ENCODE results near the gene MIS18BP1.
"Not testable (repeated sequence)": the region's sequence is repeated elsewhere in the genome, so short reads cannot be mapped to it uniquely, and the experiment has no call there.

DNA sequence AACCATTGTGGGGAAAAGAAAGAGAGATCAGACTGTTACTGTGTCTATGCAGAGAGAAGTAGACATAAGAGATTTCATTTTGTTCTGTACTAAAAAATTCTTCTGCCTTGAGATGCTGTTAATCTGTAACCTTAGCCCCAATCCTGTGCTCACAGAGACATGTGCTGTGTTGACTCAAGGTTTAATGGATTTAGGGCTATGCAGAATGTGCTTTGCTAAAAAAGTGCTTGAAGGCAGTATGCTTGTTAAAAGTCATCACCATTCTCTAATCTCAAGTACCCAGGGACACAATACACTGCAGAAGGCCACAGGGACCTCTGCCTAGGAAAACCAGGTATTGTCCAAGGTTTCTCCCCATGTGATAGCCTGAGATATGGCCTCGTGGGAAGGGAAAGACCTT is 39.3 kb downstream of the MIS18BP1 start:
- TF ChIP-seq ZNF830 (CRISPR knock-in tag; IDR thresholded peaks at IDR 0.05); MYC (IDR thresholded peaks at IDR 0.05; ENCODE audit: low read depth, low read length); MYC (CRISPR knock-in tag; IDR thresholded peaks at IDR 0.05; ENCODE audit: borderline replicate concordance, low read depth); ZNF133 (CRISPR knock-in tag; IDR thresholded peaks at IDR 0.05); FOXP1 (CRISPR knock-in tag; IDR thresholded peaks at IDR 0.05); MAFF (IDR thresholded peaks at IDR 0.05; ENCODE audit: low read length); SREBF1 (IDR thresholded peaks at IDR 0.05; ENCODE audit: borderline replicate concordance, low read depth, low read length); ELF1 (tag; IDR thresholded peaks at IDR 0.05): not testable (repeated sequence)
- TF ChIP-seq, protein P1, sequence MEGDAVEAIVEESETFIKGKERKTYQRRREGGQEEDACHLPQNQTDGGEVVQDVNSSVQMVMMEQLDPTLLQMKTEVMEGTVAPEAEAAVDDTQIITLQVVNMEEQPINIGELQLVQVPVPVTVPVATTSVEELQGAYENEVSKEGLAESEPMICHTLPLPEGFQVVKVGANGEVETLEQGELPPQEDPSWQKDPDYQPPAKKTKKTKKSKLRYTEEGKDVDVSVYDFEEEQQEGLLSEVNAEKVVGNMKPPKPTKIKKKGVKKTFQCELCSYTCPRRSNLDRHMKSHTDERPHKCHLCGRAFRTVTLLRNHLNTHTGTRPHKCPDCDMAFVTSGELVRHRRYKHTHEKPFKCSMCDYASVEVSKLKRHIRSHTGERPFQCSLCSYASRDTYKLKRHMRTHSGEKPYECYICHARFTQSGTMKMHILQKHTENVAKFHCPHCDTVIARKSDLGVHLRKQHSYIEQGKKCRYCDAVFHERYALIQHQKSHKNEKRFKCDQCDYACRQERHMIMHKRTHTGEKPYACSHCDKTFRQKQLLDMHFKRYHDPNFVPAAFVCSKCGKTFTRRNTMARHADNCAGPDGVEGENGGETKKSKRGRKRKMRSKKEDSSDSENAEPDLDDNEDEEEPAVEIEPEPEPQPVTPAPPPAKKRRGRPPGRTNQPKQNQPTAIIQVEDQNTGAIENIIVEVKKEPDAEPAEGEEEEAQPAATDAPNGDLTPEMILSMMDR (IDR thresholded peaks at IDR 0.05 in 2 of 3, conservative IDR thresholded peaks at IDR 0.05 in 1 of 3; ENCODE audit: insufficient read depth in 2 of 3, low read depth in 1 of 3, low read length in 3 of 3), result not testable (repeated sequence)
- TF ChIP-seq, protein P2, sequence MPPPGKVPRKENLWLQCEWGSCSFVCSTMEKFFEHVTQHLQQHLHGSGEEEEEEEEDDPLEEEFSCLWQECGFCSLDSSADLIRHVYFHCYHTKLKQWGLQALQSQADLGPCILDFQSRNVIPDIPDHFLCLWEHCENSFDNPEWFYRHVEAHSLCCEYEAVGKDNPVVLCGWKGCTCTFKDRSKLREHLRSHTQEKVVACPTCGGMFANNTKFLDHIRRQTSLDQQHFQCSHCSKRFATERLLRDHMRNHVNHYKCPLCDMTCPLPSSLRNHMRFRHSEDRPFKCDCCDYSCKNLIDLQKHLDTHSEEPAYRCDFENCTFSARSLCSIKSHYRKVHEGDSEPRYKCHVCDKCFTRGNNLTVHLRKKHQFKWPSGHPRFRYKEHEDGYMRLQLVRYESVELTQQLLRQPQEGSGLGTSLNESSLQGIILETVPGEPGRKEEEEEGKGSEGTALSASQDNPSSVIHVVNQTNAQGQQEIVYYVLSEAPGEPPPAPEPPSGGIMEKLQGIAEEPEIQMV (tag; conservative IDR thresholded peaks at IDR 0.05; ENCODE audit: low read depth), result not testable (repeated sequence)
- TF ChIP-seq, protein P3, sequence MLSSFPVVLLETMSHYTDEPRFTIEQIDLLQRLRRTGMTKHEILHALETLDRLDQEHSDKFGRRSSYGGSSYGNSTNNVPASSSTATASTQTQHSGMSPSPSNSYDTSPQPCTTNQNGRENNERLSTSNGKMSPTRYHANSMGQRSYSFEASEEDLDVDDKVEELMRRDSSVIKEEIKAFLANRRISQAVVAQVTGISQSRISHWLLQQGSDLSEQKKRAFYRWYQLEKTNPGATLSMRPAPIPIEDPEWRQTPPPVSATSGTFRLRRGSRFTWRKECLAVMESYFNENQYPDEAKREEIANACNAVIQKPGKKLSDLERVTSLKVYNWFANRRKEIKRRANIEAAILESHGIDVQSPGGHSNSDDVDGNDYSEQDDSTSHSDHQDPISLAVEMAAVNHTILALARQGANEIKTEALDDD (IDR thresholded peaks at IDR 0.05), result not testable (repeated sequence)
- TF ChIP-seq, protein P4, sequence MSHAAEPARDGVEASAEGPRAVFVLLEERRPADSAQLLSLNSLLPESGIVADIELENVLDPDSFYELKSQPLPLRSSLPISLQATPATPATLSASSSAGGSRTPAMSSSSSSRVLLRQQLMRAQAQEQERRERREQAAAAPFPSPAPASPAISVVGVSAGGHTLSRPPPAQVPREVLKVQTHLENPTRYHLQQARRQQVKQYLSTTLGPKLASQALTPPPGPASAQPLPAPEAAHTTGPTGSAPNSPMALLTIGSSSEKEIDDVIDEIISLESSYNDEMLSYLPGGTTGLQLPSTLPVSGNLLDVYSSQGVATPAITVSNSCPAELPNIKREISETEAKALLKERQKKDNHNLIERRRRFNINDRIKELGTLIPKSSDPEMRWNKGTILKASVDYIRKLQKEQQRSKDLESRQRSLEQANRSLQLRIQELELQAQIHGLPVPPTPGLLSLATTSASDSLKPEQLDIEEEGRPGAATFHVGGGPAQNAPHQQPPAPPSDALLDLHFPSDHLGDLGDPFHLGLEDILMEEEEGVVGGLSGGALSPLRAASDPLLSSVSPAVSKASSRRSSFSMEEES (CRISPR knock-in tag; IDR thresholded peaks at IDR 0.05), result not testable (repeated sequence)
- TF ChIP-seq, protein P5, sequence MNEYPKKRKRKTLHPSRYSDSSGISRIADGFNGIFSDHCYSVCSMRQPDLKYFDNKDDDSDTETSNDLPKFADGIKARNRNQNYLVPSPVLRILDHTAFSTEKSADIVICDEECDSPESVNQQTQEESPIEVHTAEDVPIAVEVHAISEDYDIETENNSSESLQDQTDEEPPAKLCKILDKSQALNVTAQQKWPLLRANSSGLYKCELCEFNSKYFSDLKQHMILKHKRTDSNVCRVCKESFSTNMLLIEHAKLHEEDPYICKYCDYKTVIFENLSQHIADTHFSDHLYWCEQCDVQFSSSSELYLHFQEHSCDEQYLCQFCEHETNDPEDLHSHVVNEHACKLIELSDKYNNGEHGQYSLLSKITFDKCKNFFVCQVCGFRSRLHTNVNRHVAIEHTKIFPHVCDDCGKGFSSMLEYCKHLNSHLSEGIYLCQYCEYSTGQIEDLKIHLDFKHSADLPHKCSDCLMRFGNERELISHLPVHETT (CRISPR knock-in tag; conservative IDR thresholded peaks at IDR 0.05 in 1 of 2, IDR thresholded peaks at IDR 0.05 in 1 of 2), result not testable (repeated sequence)

Measured in K562 (cell line).